ENCODE data around the gene SPEM3.

SPEM3 gene

DNA sequence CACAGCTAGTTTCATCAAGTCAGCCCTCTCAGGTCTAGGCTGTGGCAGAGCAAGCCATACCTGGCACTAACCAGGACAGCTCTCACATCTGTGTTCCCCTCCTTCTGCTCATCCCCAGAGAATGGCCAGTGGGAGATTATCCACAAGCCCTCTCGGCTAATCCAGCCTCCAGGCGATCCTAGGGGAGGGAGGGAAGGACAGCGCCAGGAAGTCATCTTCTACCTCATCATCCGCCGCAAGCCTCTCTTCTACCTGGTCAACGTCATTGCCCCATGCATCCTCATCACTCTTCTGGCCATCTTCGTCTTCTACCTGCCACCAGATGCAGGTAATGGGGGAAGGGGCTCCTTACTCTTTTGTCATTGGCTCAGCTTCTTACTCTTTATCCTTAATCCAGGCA is 19.8 kb downstream of the SPEM3 start:
- TF ChIP-seq TCF12 (IDR thresholded peaks at IDR 0.05; ENCODE audit: low read depth) (no peak), TEAD4 (IDR thresholded peaks at IDR 0.05) (no peak), EP300 (IDR thresholded peaks at IDR 0.05; ENCODE audit: borderline replicate concordance) (no peak), EGR1 (IDR thresholded peaks at IDR 0.05) (no peak), FOXM1 (IDR thresholded peaks at IDR 0.05; ENCODE audit: borderline replicate concordance, low read depth) (no peak)
- TF ChIP-seq, protein P1, sequence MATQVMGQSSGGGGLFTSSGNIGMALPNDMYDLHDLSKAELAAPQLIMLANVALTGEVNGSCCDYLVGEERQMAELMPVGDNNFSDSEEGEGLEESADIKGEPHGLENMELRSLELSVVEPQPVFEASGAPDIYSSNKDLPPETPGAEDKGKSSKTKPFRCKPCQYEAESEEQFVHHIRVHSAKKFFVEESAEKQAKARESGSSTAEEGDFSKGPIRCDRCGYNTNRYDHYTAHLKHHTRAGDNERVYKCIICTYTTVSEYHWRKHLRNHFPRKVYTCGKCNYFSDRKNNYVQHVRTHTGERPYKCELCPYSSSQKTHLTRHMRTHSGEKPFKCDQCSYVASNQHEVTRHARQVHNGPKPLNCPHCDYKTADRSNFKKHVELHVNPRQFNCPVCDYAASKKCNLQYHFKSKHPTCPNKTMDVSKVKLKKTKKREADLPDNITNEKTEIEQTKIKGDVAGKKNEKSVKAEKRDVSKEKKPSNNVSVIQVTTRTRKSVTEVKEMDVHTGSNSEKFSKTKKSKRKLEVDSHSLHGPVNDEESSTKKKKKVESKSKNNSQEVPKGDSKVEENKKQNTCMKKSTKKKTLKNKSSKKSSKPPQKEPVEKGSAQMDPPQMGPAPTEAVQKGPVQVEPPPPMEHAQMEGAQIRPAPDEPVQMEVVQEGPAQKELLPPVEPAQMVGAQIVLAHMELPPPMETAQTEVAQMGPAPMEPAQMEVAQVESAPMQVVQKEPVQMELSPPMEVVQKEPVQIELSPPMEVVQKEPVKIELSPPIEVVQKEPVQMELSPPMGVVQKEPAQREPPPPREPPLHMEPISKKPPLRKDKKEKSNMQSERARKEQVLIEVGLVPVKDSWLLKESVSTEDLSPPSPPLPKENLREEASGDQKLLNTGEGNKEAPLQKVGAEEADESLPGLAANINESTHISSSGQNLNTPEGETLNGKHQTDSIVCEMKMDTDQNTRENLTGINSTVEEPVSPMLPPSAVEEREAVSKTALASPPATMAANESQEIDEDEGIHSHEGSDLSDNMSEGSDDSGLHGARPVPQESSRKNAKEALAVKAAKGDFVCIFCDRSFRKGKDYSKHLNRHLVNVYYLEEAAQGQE (IDR thresholded peaks at IDR 0.05; ENCODE audit: low read depth): no peak

DNA sequence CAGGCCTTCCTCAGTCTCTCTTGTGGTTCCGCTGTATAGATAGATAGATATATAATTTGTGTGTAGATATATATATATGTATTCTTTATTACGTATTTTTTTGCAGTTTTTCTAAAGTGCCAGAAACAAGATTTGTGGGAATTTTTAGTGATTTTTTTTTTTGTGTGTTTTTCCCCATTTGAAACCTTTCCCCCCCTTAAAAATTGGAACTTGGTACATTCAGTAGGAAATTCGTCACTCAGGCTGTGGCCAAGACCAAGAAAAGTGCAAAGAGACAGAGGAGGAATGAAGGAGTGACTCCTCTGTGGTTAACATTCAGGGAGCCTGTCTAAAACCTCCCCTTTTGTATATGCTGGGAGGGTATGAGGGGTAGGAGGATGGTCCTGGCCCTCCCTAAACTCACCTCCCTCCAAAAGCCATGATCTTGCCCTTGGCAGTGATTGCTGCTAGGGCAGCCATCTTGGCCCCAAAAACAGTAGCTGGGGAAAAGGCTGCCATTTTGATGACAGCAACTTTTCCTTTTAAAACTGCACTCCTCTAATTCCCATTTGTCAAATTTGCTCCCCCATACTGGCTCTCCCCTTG is 31.4 kb downstream of the SPEM3 start:
- no peak for TF ChIP-seq EGR1 (IDR thresholded peaks at IDR 0.05)
- TF ChIP-seq, protein P2, sequence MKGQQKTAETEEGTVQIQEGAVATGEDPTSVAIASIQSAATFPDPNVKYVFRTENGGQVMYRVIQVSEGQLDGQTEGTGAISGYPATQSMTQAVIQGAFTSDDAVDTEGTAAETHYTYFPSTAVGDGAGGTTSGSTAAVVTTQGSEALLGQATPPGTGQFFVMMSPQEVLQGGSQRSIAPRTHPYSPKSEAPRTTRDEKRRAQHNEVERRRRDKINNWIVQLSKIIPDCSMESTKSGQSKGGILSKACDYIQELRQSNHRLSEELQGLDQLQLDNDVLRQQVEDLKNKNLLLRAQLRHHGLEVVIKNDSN (IDR thresholded peaks at IDR 0.05): no peak
- peak; percentile 56; the same call in 1 of the 2 replicates for TF ChIP-seq YY1 (IDR thresholded peaks at IDR 0.05; ENCODE audit: low read depth)
- TF ChIP-seq TCF12 (IDR thresholded peaks at IDR 0.05; ENCODE audit: low read depth): no peak
- no peak for TF ChIP-seq FOXM1 (IDR thresholded peaks at IDR 0.05; ENCODE audit: borderline replicate concordance, low read depth)
- TF ChIP-seq, protein P1 (IDR thresholded peaks at IDR 0.05; ENCODE audit: low read depth): no peak
- no peak for TF ChIP-seq CEBPB (IDR thresholded peaks at IDR 0.05)

- TF ChIP-seq EP300 (IDR thresholded peaks at IDR 0.05; ENCODE audit: borderline replicate concordance) (no peak), NFIC (IDR thresholded peaks at IDR 0.05) (no peak), YY1 (IDR thresholded peaks at IDR 0.05; ENCODE audit: low read depth) (no peak), CREB1 (IDR thresholded peaks at IDR 0.05; ENCODE audit: low read depth) (no peak), CEBPB (IDR thresholded peaks at IDR 0.05) (no peak), TEAD4 (IDR thresholded peaks at IDR 0.05) (no peak), RAD21 (IDR thresholded peaks at IDR 0.05; ENCODE audit: low read depth) (no peak), TCF12 (IDR thresholded peaks at IDR 0.05; ENCODE audit: low read depth) (no peak), ZBTB7A (IDR thresholded peaks at IDR 0.05; ENCODE audit: low read depth) (no peak), FOXM1 (IDR thresholded peaks at IDR 0.05; ENCODE audit: borderline replicate concordance, low read depth) (no peak), TAF1 (IDR thresholded peaks at IDR 0.05; ENCODE audit: low read depth) (no peak)
- TF ChIP-seq, protein P1 (IDR thresholded peaks at IDR 0.05; ENCODE audit: low read depth): no peak
- TF ChIP-seq, protein P3, sequence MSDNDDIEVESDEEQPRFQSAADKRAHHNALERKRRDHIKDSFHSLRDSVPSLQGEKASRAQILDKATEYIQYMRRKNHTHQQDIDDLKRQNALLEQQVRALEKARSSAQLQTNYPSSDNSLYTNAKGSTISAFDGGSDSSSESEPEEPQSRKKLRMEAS (IDR thresholded peaks at IDR 0.05): no peak
- TF ChIP-seq, protein P2 (IDR thresholded peaks at IDR 0.05): no peak
Observed at GRCh38 chr17:7460850-7461660, 32.4 kb downstream of the SPEM3 start.

DNA sequence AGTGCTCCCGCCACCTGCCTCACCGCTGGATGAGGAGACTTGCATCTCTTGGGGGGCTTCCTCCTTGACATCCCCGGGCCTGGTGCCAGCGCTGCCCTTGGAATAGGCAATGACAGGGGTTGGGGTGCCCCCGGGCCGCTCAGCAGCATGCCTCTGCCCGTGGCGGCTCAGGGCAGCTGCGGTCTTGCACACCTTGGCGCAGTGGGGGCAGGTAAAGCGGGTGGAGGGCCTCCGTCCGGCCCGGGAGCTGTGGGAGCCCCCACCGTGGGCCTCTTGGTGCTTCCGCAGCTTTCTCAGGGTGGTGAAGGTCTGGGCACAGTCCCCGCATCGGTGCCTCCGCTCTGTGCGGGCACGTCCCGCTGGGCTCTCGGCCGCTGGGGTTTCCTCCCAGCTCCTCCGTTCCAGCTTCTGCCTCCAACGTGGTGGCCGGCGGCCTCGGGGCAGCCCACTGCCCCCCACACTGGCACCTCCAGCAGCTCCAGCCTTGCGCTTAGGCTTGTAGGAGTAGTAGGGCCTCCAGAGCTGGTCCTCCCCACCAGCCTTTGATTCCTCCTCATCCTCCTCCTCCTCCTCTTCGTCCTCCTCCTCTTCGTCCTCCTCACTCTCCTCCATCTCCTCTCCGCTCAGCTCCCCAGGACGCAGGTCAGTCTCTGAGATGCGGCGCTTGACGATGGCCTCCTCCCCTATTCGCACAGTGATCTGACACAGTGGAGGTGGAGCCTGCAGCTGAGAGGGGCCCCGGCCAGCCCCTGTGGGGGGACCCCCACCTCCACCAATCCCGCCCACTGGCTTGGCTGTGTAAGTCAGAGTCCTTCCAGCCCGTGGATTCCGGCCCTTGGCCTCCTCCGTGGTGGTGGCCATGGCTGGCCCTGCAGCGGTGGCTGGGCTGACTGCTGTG is 34.1 kb downstream of the SPEM3 start:
- TF ChIP-seq CREB1 (IDR thresholded peaks at IDR 0.05; ENCODE audit: low read depth): no peak
- no peak for TF ChIP-seq YY1 (IDR thresholded peaks at IDR 0.05; ENCODE audit: low read depth)
- TF ChIP-seq RAD21 (IDR thresholded peaks at IDR 0.05; ENCODE audit: low read depth): no peak
- TF ChIP-seq NFIC (IDR thresholded peaks at IDR 0.05): no peak
- TF ChIP-seq, protein P3 (IDR thresholded peaks at IDR 0.05): no peak
- no peak for TF ChIP-seq TCF12 (IDR thresholded peaks at IDR 0.05; ENCODE audit: low read depth)
- TF ChIP-seq EGR1 (IDR thresholded peaks at IDR 0.05): no peak
- TF ChIP-seq, protein P1 (IDR thresholded peaks at IDR 0.05; ENCODE audit: low read depth): no peak
- no peak for TF ChIP-seq FOXM1 (IDR thresholded peaks at IDR 0.05; ENCODE audit: borderline replicate concordance, low read depth)
- no peak for TF ChIP-seq EP300 (IDR thresholded peaks at IDR 0.05; ENCODE audit: borderline replicate concordance)
- no peak for TF ChIP-seq ZBTB7A (IDR thresholded peaks at IDR 0.05; ENCODE audit: low read depth)
- no peak for TF ChIP-seq TEAD4 (IDR thresholded peaks at IDR 0.05)
- no peak for TF ChIP-seq CEBPB (IDR thresholded peaks at IDR 0.05)
- TF ChIP-seq, protein P2 (IDR thresholded peaks at IDR 0.05): no peak
- TF ChIP-seq TAF1 (IDR thresholded peaks at IDR 0.05; ENCODE audit: low read depth): no peak
